Measurements from ENCODE around the gene PMVK. TPM values are rescaled to one million over a fixed set of nuclear protein-coding genes. Genes with fewer than 3 reads are reported as not detected.
A peak's percentile ranks its signal among the peaks of the same experiment; 100 is the strongest.
"Not testable (repeated sequence)": the region's sequence is repeated elsewhere in the genome, so short reads cannot be mapped to it uniquely, and the experiment has no call there.

PMVK gene
- total RNA-seq (2014; rRNA removed; shearing (Covaris generic)): 4.6 and 4.9 TPM in 2 replicates

DNA sequence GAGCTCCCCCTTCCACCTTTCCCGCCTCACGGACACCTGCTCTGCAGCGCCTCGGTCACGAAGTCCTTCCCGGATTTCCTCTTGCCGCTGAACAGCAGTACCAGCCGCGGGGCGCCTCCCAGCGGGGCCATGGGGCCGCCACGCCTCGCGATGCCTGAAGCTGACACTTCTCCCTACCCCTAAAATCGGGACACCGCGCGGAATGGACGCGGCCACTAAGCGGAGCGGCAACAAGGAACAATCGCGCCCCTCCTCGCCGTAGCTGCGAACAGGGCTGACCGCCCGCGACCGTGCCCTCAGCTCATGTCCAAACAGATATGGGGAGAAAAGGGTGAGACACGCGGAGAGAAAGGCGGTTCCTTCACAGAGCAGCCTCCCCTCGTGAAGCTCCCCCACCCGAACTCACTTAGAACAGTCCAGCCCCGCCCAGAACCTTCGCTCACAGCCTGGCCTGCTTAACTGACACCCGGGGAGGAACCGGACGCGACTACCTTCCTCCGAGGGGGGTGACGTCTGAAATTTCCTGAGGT, at the start of gene PMVK:
Gene PMVK, minus strand, starts transcription at position 165 of the 530 bp plus-strand sequence. Its CDS starts 34 bp downstream, at position 131.
- H3K4me1 ChIP-seq: 0 out of 2 replicates have a peak, but pooled peaks cover 3% of the 10 kb centered on the region
- H3K4me3 ChIP-seq: peak within 1 kb of the TSS; percentile 64
- no peaks in the 10 kb centered on the region for H3K27me3 ChIP-seq
- H3K9me3 ChIP-seq (replicated peaks): no peaks in the 10 kb centered on the region
- no peaks in the 10 kb centered on the region for H3K36me3 ChIP-seq
- peak; percentile 93 to 94 for DNase-seq
- H3K27ac ChIP-seq: peak within 1 kb of the TSS; percentile 93

DNA sequence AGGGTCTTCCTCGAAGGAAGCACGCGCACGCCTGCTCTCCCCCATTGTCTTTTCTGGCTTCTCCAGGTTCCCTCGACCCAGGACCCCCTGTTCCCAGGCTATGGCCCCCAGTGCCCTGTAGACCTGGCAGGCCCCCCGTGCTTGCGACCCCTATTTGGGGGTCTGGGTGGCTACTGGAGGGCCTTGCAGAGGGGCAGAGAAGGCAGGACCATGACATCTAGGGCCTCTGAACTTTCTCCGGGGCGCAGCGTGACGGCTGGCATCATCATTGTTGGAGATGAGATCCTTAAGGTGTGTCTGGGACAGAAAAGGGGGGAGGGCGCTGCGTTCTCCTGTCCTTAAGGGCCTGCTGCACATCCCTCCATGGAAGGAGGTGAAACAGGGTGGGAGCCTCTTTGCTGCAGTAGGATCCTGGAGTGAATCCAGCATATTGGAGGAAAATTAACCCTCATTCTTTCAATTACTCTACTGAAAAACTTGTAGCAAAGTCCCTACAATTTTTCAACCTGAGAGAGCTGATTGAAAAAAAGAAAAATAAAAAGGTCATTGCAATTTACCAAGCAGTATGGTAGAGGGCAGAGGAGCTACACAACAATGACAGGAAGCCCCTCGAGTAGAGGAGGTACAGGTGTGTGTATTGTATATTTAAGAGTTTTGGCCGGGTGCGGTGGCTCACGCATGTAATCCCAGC, 47.4 kb upstream of the PMVK start:
- H3K27ac ChIP-seq: peak overlapping the region; percentile 31
- H3K4me3 ChIP-seq: peak overlapping the region; percentile 70
- no peaks in the 10 kb centered on the region for H3K27me3 ChIP-seq
- H3K4me1 ChIP-seq: no peaks in the 10 kb centered on the region
- no peaks in the 10 kb centered on the region for H3K9me3 ChIP-seq (replicated peaks)
- peaks cover 25% of the 10 kb centered on the region for H3K36me3 ChIP-seq
- DNase-seq: no peak

DNA sequence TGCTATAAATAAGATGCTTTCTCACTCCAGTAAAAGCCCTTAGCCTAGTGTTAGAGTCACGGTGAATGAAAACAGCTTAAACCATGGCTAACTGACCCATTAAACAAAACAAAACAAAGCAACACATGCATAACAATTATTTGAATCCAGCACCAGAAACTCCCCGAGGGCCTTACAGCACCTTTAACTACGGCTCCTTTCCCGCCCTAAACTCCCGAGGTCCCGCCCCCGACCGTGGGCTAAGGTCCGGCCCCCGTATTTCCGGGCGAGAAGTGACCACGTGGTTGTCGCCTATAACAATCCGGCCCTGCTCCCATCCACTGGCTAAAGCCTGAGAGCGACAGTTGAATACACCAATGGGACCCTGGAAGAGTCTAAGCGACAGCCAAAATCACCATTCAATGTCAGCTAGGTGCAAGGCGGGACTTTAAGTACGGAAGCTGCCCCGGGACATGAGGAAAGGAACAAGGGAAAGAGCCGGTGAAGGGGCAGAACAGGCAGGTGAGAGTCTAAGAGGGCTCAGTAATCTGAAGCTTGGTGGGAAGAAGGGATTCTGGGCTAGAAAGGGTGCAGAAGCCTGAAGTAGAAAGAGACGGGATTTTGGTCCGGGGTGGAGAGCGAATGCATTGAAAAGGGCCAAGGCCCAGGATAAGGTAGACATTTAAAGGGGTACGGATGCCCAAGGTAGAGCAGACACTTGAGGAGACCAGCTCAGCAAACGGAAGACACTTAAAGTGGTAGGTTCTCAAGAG, 46.6 kb upstream of the PMVK start, which contains the start of gene FLAD1:
Gene FLAD1, plus strand, starts transcription at position 448 of the 752 bp plus-strand sequence. CDS start 351 bp downstream, outside the sequence.
- no peaks in the 10 kb centered on the region for H3K4me1 ChIP-seq
- peak; percentile 99 for DNase-seq
- peak within 1 kb of the TSS; percentile 31 for H3K27ac ChIP-seq
- H3K36me3 ChIP-seq: peaks cover 30% of the 10 kb centered on the region
- no peaks in the 10 kb centered on the region for H3K9me3 ChIP-seq (replicated peaks)
- peak within 1 kb of the TSS; percentile 70 for H3K4me3 ChIP-seq
- H3K27me3 ChIP-seq: no peaks in the 10 kb centered on the region

DNA sequence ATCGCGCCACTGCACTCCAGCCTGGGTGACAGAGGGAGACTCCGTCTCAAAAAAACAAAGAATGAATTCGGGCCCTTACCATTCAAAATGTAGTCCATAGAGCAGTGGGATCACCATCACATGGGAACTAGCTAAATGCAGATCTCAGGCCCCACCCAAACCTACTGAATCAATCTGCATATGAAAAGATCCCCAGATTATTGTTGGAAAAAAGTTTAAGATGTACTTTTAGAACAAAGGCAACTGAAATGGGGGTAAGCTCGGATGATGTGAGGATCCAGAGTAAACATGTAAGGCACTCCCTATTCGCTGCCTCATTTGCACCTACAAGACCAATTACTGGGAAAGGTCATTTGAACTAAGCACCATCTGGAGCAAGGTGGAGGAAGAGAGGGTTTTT, 45.8 kb upstream of the PMVK start:
- Histone ChIP-seq H3K36me3 (peaks cover 30% of the 10 kb centered on the region), H3K4me1 (no peaks in the 10 kb centered on the region), H3K27ac (peak overlapping the region; percentile 28), H3K4me3 (peak overlapping the region; percentile 70), H3K9me3 (replicated peaks) (no peaks in the 10 kb centered on the region), H3K27me3 (no peaks in the 10 kb centered on the region)
- DNase-seq: no peak

DNA sequence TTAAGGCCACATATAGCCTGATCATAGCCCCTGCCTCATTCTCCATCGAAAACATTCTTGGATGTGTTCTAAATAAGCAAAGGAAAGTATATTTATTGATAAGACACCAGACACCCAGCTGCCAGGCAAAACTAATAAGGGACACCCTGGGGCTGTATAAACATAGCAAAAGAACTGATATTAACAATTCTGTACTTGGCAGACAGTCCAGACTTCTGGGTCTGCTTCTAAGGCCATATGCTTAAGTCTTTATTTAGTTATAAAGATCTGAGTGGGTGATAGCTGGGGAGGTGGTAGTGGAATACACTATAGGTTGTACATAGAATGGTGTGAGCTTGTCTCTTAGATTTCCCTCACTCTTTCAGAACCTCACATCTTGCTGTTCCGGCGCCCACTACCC, 41.8 kb upstream of the PMVK start:
- H3K36me3 ChIP-seq: peaks cover 28% of the 10 kb centered on the region
- no peak for DNase-seq
- no peak overlapping the region for H3K27ac ChIP-seq
- H3K4me1 ChIP-seq: no peaks in the 10 kb centered on the region
- no peaks in the 10 kb centered on the region for H3K27me3 ChIP-seq
- no peak overlapping the region for H3K4me3 ChIP-seq
- H3K9me3 ChIP-seq (replicated peaks): no peaks in the 10 kb centered on the region

DNA sequence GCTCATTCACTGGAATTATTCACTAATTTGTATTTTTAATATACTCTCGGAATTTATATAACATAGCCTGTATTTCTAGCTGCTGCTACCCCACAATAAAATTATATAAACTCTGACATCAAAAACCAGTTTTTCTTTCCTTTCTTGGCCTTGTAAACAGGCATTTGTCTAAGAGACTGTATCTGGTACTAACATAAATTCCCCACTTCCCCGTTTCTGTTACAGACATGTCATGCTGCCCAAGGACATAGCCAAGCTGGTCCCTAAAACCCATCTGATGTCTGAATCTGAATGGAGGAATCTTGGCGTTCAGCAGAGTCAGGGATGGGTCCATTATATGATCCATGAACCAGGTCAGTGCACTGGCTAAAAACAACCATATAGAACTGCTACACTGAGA, 41.2 kb upstream of the PMVK start:
- peaks cover 28% of the 10 kb centered on the region for H3K36me3 ChIP-seq

DNA sequence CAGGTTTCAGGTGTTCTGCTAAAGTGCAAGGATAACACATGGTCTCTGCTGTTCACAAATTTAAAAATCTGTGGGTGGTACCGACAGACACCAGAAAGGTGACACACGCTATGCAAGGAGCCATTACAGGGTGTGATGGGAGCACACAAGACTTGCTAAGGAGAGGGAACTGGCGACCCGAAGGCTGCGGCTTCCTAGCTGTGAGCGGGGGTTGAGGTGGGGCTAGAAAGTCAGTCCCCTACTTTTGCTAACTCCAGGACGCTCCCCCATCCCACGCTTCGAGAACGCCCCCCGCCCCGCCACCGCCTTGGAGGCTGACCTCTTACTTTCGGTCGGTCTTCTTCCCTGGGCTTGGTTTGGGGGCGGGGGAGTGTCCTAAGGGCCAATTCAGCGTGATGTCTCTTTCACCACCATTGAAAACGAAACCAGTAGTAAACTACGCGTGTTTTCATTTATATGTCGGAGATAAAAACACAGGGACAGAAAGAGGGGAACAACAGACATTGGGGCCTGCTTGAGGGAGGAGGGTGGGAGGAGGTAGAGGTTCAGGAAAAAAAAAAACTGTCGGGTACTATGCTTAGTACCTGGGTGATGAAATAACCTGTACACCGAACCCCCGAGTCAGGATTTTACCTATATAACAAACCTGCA, 39.0 kb upstream of the PMVK start:
- peak in 1 of 2 experiments; percentile 28 for DNase-seq
- peak overlapping the region; percentile 70 for H3K4me3 ChIP-seq
- H3K36me3 ChIP-seq: peaks cover 25% of the 10 kb centered on the region
- H3K4me1 ChIP-seq: peaks cover 16% of the 10 kb centered on the region
- peak overlapping the region; percentile 95 for H3K27ac ChIP-seq
- H3K27me3 ChIP-seq: no peaks in the 10 kb centered on the region
- H3K9me3 ChIP-seq (replicated peaks): no peaks in the 10 kb centered on the region

More for the DNA sequence above, 41.2 kb upstream of the PMVK start:
- not testable (repeated sequence) for H3K4me1 ChIP-seq; H3K9me3 ChIP-seq (replicated peaks); H3K27me3 ChIP-seq; DNase-seq; H3K27ac ChIP-seq; H3K4me3 ChIP-seq

DNA sequence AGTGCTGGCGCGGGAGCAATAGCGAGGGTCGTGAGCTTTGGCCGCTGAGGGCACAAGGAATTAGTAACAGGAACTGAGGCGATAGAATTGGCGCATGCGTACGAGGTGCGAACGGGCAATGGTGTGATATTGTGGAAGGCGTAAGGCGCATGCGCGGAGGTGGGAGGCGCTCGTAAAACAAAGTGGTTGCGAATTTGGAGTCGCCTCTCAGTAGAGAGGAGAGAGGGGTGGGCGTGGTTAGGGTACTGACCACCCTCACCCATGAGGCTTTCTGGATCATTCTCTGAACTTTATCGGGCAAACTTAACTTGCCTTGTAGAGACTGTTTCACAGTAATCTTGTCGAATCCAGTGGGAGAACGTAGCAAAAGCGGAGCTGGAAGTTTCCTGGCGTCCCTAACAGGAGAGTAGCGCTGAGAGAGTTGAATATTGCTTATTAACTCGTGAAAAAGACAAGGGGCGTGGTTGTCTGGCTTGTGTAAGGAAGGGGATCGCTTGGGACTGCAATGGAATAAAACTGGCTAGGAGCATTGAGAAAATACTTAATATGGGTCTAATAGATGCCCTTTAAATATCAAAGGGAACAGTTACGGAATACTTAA, 38.4 kb upstream of the PMVK start:
- Histone ChIP-seq H3K36me3 (peaks cover 19% of the 10 kb centered on the region), H3K4me3 (peak overlapping the region; percentile 70), H3K4me1 (peaks cover 16% of the 10 kb centered on the region), H3K27ac (peak overlapping the region; percentile 95), H3K9me3 (replicated peaks) (no peaks in the 10 kb centered on the region), H3K27me3 (no peaks in the 10 kb centered on the region)
- peak; percentile 95 to 98 for DNase-seq

DNA sequence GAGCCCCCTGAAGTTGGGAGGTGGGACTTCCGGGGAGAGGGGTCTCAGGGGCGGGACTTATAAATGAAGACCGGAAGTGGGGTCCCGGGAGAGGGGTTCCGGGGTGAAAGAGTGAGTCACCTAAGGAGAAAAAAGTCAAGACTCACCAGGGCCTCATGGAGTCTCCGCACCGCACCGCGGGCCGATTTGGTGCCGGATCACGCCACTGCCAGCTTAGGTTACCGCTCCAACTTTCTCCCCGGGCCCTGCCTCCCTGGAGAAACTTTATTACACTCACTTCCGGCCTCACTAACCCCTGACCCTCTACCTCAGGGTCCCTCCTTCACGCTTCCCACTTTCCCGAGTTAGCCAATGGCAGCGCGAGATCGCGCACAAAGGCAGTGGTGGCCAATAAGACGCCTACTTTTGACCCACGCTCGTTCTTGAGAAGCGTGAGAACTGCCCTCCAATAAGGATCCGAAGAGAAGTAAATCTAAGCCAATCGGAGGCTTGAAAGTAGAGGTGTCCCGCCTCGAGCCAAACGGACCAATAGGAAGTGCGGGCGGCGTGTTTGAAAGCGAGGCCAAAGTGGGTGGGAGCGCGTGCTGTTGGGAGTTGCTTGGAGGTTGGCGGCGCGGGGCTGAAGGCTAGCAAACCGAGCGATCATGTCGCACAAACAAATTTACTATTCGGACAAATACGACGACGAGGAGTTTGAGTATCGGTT, 37.7 kb upstream of the PMVK start, which contains the start of gene CKS1B:
Gene CKS1B, plus strand, starts transcription at position 580 of the 706 bp plus-strand sequence. Its CDS starts 65 bp downstream, at position 645.
- peak; percentile 98 to 99 for DNase-seq
- Histone ChIP-seq H3K4me3 (peak within 1 kb of the TSS; percentile 70), H3K9me3 (replicated peaks) (no peaks in the 10 kb centered on the region), H3K4me1 (peaks cover 18% of the 10 kb centered on the region), H3K36me3 (peaks cover 12% of the 10 kb centered on the region; the same call in 1 of the 2 replicates), H3K27me3 (no peaks in the 10 kb centered on the region), H3K27ac (peak within 1 kb of the TSS; percentile 95)

DNA sequence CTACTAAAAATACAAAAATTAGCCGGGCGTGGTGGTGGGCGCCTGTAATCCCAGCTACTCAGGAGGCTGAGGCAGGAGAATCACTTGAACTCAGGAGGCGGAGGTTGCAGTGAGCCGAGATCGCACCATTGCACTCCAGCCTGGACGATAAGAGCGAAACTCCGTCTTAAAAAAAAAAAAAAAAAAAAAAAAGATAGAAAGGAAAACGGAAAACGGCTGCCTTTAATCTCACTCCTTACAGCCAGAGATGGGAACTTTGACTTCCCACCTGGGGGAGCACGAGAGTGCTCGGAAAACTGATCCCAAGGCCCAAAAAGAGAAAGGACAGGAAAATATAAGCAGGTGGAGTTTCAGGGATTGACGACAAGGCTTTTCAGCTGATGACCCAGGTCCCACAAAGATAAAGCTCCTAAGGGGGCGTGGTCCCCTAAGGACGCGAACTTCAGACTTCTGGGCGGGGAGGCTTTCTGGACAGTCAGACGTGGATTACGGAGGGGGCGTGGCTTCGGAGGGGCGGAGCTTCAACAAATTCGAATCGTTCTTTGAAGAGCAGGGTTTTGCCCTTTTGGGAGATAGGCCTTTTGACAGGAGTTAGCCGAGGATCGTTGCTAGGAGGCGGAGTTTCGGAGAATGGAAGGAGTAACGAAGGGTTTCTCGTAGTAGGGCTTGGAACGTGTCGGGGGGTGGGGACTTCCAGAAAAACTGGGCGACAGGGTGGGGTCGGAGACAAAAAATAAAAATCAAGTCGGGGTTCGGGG, 37.0 kb upstream of the PMVK start:
- Histone ChIP-seq H3K4me1 (peaks cover 25% of the 10 kb centered on the region), H3K4me3 (peak overlapping the region; percentile 70), H3K27ac (peak overlapping the region; percentile 95), H3K9me3 (replicated peaks) (no peaks in the 10 kb centered on the region), H3K27me3 (no peaks in the 10 kb centered on the region), H3K36me3 (peaks cover 10% of the 10 kb centered on the region; the same call in 1 of the 2 replicates)
- DNase-seq: peak; percentile 97 to 98

DNA sequence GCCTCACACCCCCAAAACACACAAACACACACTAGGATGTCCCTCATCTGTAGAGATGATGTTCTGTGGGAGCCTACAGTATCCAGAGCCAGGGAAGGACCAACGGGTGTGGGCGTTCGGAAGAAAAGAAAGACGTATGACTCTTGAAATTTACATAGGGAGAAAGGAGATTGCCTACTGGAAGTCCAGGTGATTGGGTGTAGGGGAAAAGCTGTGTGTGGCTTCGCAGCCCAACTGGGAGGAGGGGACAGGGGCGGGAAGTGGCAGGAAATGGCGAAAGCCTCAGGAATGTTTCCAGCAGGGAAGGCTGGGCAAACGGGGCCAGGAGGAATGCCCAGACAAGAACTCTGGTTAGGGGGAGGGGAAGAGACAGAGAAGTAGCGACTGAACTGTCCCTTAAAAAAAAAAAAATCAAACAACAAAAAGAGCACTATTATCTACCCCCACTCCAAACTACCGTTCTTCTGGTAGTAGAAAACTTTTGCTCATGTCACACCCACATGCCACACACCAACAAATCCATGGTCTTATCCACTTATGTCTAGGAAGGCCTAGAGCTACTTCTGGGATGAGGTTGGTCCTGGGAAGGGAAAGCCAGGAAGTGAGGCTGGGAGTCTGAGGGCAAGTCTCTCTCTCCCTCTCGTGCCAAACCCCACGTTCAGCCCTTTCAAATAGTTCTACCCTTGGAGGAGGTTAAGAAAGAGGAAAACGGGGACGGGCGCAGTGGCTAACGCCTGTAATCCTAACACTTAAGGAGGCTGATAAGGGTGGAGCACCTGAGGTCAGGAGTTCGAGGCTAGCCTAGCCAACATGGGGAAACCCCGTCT, 36.2 kb upstream of the PMVK start:
- peak; percentile 87 for DNase-seq
- Histone ChIP-seq H3K4me3 (peak overlapping the region; percentile 70), H3K27ac (peak overlapping the region; percentile 95), H3K4me1 (peaks cover 25% of the 10 kb centered on the region), H3K27me3 (no peaks in the 10 kb centered on the region), H3K9me3 (replicated peaks) (no peaks in the 10 kb centered on the region), H3K36me3 (peaks cover 8% of the 10 kb centered on the region; the same call in 1 of the 2 replicates)

DNA sequence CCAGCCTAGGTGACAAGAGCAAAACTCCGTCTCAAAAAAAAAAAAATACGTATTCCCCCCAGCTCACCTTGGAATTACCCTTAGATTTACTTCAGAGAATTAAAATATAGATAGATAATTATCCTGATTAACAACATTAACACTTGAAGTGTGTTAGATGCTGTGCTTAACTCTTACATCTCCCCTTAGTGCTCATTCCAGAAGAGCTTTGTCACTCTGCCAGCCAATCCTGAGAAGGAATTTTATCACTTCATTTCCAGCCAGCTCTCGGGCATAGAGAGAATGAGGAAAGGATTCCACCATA, 35.6 kb upstream of the PMVK start:
- H3K36me3 ChIP-seq: peaks cover 12% of the 10 kb centered on the region; the same call in 1 of the 2 replicates
- H3K27ac ChIP-seq: peak overlapping the region; percentile 95
- H3K4me3 ChIP-seq: peak overlapping the region; percentile 70
- peaks cover 25% of the 10 kb centered on the region for H3K4me1 ChIP-seq
- H3K9me3 ChIP-seq (replicated peaks): no peaks in the 10 kb centered on the region
- no peak for DNase-seq
- H3K27me3 ChIP-seq: no peaks in the 10 kb centered on the region
